HG03457 (cell line): Measurements from ENCODE around the gene ZNF431.
"Not testable (repeated sequence)": the region's sequence is repeated elsewhere in the genome, so short reads cannot be mapped to it uniquely, and the experiment has no call there.

Source experiments
- ATAC-seq: cut with Tn5 transposase; IDR thresholded peaks from one replicate; pipeline ENCODE4 v1.9.1; 2021; ENCODE audit warnings: moderate number of reproducible peaks; ENCODE audit not compliant: unreplicated experiment

ZNF431 gene

DNA sequence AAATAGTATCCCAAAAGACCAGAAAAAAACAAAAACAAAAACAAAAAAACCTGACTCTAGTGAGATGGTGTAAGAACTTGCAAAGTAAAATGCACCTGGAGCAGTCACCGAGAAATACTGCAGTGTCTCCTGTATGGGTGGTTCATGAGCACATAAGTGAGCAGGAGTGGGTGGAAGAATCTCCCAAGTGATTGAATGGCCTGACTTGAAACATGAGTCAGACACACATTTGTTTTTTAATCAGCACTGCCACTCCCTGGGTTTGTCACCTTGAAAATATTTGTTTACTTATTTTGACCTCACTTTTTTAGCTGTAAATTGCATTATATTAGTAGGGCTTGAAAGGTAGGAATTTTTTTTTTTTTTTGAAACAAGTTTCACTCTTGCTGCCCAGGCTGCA lies 2.0 kb downstream of the ZNF431 start:
- no peak for ATAC-seq

DNA sequence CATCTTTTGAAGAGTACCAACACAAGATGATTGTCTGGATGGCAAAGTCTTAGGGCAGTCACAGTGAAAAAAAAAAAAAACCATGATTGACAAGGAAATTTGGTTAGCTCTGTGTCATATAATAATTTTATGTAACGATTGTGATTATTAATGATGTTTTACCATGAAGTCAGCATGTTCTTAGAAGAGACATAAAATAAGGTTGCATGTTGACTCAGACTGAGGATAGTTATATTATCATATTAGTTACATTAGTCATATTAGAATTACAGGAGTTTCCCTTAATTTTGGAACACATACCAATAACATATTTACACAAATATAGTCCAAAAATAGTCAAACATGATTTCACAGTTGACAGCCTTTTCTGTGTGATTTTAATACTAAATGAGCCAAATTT lies 5.7 kb downstream of the ZNF431 start:
- no peak for ATAC-seq

DNA sequence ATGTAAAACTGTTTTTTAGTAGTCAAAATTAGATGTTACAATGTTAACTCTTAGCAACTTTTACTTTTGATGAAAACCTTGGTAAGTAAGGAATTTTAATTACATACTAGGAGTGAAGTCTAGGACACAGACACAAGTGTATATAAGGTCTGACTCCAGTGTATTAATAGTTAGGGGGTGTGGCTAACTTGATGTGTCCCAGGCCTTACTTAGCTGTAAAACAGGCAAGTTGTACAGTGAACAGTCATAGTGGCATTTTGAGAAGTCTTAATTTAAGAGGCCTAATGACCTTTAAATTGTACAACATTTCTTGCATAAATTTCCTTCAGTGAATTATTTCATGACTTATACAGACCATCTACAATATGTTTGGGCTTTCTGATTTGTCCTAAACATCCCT lies 6.8 kb downstream of the ZNF431 start:
- no peak for ATAC-seq

DNA sequence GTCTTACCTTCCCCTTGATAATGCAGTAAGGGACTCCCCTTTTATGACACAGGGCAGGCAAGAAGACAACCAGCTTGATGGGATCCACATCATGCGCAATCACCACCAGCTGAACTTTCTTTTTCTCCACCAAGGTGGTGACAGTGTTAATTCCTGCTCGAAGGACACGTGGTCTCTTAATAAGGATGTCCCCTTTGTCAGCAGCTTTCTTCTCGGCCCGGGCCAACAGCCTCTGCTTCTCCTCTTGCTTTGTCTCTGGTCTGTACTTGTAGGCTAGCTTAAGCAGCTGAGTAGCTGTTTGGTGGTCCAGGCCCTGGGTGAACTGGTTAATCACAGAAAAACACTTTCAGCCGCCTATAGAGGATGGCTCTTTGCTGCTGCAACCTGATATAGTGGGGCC lies 8.0 kb downstream of the ZNF431 start:
- no peak for ATAC-seq

DNA sequence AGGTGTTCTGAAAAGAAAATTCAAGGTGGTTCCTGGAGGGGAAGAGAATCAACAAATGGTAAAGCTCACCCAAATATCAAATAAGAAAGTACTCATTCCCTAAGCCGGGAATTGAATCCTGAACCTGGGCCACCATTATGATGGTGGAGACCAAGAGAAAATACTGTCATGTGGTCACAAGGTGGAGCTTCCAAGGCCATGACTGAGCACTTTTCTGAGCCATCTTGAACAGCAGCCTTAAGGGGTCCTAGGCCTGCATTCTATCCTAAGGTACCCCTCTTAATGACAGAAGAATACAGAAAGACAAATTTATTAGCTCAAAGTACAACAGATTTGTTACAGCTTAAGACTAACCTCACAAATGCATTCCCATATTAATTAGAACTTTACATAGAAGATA lies 9.6 kb downstream of the ZNF431 start:
- no peak for ATAC-seq

DNA sequence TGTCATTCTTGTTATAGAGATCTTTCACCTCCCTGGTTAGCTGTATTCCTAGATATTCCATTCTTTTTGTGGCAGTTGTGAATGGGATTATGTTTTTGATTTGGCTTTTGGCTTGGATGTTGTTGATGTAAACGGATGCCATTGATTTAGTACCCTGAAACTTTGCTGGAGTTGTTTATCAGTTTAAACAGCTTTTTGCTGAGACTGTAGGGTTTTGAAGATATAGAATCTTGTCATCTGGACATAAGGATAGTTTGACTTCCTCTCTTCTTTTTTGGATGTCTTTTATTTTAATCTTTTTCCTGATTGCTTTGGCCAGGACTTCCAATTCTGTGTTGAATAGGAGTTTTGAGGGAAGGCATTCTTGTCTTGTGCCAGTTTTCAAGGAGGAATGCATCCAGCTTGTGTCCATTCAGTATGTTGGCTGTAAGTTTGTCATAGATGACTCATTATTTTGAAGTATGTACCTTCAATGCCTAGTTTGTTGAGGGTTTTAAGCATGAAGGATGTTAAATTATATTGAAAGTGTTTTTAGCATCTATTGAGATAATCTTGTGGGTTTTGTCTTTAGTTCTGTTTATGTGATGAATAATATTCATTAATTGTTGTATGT lies 16.8 kb downstream of the ZNF431 start:
- no peak for ATAC-seq

DNA sequence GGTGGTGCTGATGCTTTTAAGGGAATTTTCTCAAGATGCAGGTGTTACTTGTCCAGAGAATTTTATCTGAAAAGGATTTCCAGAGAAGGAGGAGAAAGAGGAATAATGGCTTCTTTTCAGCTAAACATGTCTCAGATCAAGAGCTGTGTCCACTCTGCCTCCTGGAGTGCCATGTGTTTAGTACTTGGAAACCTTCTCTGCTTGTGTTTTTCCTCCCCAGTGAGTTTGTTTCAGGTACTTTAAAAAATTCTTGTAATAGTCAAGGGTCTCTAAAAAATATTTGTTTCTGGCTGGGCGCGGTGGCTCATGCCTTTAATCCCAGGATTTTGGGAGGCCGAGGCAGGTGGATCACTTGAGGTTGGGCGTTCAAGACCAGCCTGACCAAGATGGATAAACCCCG lies 22.7 kb downstream of the ZNF431 start:
- no peak for ATAC-seq

DNA sequence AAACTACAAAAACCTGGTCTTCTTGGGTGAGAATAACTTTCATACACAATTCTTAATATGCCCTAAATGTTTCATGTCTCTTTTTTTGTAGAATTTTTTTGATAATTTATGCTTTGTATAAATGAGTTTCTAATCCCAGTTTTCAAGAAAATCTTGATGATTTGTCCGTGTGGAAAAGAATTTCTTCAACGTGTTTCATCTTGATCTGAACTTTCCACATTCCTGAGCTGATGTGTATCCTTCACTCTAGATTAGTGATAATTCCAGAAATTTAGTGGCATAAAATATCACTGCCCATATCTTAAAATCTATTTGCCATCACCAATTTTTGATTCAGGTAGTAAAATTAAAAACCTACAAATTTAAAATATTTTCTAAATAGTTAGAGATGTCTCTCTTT lies 24.6 kb downstream of the ZNF431 start:
- no peak for ATAC-seq

DNA sequence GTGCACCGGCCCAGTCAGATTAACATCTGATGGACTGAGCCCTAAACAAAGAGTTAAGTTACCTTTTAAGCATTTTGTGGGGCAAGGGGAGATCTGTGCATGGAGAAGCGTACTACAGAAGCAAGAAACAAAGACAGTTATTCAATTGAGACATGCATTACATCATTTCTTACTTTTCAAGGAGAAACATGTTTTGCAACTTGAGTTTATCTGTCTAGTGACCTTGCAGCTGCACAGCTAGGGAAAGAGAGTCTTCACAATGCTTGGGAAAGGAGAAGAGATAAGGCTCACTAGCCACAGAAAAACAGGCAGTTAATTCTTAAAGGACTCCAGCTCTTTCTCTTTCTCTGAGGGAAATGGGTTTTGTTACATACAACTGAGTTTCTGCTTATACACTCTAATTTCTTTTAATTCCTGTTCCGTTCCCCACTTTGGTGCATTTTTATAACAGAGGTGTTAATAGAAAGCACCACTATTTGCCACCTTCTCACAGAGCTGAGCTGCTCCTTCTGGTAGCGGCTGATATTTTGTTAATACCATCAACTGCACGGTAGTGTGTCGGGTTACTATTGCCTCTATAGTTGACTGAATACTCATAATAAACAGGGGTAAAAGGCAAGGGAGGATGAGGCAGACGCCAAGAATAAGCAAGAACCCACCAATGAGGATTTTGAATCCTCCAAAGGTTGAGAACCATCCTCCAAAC lies 55.9 kb downstream of the ZNF431 start:
- no peak for ATAC-seq

DNA sequence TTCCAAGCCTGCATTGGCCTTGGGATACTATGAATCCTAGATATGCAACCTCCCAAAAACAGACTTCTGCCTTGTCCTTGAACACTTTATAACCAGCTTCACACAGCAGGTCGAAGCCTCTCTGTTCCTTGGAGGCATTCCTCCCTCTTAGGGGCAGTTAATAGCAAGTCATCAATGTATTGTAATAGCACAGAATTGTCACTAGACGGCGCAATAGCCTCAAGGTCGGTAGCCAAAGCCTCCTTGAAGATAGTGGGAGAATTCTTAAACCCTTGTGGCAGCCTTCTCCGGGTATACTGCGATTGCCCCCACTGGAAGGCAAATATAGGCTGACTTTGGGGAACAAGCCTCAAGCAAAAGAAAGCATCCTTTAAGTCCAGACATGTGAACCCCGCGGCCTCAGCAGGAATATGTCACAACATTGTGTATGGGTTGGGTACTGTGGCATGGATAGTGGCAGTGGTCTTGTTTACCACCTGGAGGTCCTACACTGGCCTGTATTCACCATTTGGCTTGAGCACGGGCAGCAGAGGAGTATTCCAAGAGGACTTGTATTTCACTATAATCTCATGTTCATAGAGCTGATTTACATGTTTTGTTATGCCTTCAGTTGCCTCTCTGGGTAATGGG lies 61.1 kb downstream of the ZNF431 start:
- ATAC-seq = no peak

DNA sequence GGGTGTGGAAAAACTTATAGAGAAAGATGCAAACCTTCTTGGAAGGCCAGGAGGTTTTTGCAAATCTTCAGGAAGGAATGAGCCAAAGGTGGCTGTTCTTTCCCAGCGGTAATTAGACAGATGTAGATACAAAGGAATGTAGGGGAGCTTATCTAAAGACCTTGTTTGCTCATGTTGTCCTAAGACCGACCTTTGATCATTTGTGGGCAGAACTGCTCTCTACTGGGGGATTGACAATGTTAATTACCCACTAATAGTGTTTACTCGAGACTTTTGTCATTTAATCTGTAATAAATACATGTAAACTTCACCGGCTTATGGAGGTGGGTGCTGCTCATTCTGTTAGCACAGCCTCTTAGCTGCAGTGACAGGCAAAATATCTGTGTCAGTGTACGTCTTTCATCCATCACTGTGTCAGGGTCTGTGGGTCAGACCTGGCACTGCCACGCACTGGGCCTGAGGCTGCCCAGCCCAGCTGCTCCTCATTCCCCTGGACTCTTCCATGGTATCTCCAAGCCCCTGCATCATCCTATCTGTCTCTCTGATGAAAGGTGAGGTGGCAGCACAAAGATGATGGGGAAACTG lies 68.3 kb downstream of the ZNF431 start:
- ATAC-seq = no peak

DNA sequence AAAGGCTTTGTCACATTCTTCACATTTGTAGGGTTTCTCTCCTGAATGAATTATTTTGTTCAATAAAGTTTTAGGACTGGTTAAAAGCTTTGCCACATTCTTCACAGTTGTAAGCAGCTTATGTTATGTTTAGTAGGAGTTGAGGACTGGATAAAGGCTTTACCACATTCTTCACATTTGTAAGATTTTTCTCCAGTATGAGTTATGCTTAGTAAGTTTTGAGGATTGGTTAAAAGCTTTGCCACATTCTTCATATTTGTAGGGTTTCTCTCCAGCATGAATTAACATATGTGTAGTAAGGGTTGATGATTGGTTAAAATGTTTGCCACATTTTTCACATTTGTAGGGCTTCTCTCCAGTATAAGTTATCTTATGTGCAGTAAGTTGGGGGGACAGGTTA lies 79.9 kb downstream of the ZNF431 start:
- no peak for ATAC-seq

DNA sequence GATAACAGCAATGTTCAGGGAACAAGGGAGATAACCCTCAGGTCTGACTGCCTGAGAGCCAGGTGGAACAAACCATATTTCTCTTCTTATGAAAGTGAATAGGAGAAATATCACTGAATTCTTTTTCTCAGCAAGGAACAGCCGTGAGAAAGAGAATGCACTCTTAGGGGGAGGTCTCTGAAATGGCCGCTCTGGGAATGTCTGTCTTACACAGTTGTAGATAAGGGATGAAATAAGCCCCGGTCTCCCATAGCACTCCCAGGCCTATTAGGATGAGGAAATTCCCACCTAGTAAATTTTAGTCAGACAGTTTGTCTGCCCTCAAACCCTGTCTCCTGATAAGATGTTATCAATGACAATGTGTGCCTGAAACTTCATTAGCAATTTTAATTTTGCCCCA lies 88.1 kb downstream of the ZNF431 start:
- ATAC-seq = not testable (repeated sequence)

DNA sequence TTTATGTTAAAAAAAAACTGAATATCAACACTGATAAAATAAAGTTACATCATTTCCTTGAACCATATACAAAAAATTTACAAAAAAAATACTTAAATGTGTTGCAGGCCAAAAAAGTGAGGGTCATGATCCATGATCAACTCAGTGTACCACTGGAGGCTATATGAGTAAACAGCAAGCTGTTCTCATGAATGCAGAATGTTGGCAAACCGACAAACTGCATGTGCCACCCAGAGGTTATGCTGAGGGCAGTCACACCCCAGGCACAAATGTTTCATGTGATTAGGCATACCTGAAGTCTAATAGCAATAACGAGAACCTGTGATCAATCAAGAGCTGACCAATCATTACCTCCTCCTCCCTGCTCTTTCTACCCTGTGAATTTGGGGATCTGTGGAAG lies 91.9 kb downstream of the ZNF431 start:
- ATAC-seq = no peak

DNA sequence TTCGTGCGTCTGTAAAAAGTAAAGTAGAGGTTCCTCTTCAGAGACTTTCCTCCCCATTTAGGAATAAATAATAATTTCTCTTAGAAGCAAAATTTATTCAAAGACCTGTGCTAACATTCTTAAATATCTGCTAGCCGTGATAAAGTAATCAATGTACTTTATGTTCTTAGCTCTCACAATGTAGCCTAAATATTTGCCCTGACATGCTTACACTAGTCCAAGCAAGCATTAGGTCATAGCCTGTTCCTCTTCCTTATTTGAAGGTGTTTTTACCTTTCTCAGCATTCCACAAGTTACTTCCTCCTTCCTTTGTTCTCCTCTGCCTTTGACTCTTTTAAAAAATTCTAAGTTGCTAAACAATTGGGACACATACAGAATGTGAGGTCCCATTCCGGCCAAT lies 94.9 kb downstream of the ZNF431 start:
- not testable (repeated sequence) for ATAC-seq

DNA sequence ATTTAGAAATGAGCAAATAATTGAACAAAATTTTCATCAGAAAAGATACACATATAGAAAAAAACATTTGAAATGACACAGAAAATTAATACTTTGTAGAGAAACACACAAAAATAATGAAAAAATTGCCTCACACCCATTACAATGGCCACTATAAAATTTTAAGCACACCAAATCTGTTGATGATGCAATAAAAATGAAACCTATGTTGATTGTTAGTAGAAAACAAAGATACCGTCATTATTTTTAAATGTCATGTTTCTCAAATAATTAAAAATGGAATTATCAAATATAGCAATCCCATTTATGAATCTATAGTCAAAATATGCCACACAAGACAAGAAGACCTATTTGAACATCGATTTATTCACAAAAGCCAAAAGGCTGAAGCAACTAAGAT lies 96.8 kb downstream of the ZNF431 start:
- no peak for ATAC-seq
